NOMO-1 treated with DMSO at 0.1 percent for 48 hours (cell line): Measurements from ENCODE around the gene ZNF22.

Experiments
- DNase-seq: peaks from one replicate; lab custom pipeline; 2025; ENCODE audit not compliant: unreplicated experiment; lab: John Stamatoyannopoulos, UW

The ZNF22 gene

GRCh38 chr10:44963772-44964633 lies 36.7 kb upstream of the ZNF22 start:
- DNase-seq, result no peak

- no peak for DNase-seq
Observed at GRCh38 chr10:44965104-44965503, 35.6 kb upstream of the ZNF22 start.

GRCh38 chr10:44965651-44966097 lies 35.0 kb upstream of the ZNF22 start:
- no peak for DNase-seq

GRCh38 chr10:44966129-44966815 lies 34.5 kb upstream of the ZNF22 start:
- DNase-seq, result no peak

GRCh38 chr10:44966816-44967509 lies 33.8 kb upstream of the ZNF22 start:
- no peak for DNase-seq

GRCh38 chr10:44967616-44968015 lies 33.1 kb upstream of the ZNF22 start:
- DNase-seq, result no peak

GRCh38 chr10:44968091-44968490 lies 32.6 kb upstream of the ZNF22 start:
- peak; percentile 99 for DNase-seq

- DNase-seq, result no peak
Observed at GRCh38 chr10:44968500-44969400, 32.0 kb upstream of the ZNF22 start.

- DNase-seq, result no peak
Observed at GRCh38 chr10:44969854-44970253, 30.9 kb upstream of the ZNF22 start.

- no peak for DNase-seq
Observed at GRCh38 chr10:44970812-44971395, 29.8 kb upstream of the ZNF22 start.

GRCh38 chr10:44971434-44971833 lies 29.3 kb upstream of the ZNF22 start:
- DNase-seq, result no peak

- no peak for DNase-seq
Observed at GRCh38 chr10:44971935-44972757, 28.6 kb upstream of the ZNF22 start.

- DNase-seq, result no peak
Observed at GRCh38 chr10:44972874-44973306, 27.8 kb upstream of the ZNF22 start.

- DNase-seq, result no peak
Observed at GRCh38 chr10:44973323-44974081, 27.2 kb upstream of the ZNF22 start.

- no peak for DNase-seq
Observed at GRCh38 chr10:44974082-44974627, 26.6 kb upstream of the ZNF22 start.

GRCh38 chr10:44974628-44975430 lies 25.9 kb upstream of the ZNF22 start:
- DNase-seq, result peak; percentile 38
